Uterus (tissue), 2 donors: ENCODE results near the gene CEP72.

ENCODE experiments used
- POLR2A ChIP-seq, 2 donors: fragments of 450-650 bp; IDR thresholded peaks; one replicate each; pipeline ENCODE4 v1.6.1; 2016; ENCODE audit warnings: antibody characterized with exemption in 2 of 2, mild to moderate bottlenecking in 1 of 2, moderate library complexity in 1 of 2
- TF ChIP-seq, protein P1 (sequence below), 4 experiments: fragments of 200-600 bp in 2 of 4; fragments of 450-650 bp in 2 of 4; sonication (generic) in 2 of 4; IDR thresholded peaks; one replicate each; pipeline ENCODE4 v1.5.1; 2016 to 2019; ENCODE audit warnings: antibody characterized with exemption in 4 of 4, mild to moderate bottlenecking in 2 of 4, moderate library complexity in 1 of 4

DNA sequence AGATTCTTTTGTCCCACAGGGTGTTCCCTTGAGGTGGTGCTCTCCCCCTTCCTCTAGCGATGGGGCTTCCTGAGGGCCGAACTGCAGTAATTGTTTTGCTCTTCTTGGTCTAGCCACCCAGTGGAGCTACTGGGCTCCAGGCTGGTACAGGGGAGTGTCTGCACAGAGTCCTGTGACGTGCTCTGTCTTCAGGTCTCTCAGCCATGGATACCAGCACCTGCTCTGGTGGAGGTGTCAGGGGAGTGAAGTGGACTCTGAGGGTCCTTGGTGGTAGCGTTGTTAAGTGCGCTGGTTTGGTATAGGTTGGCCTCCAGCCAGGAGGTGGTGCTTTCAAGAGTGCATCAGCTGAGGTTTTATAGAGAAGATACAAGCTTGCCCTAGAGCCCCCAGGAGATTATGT lies 20.4 kb upstream of the CEP72 start:
- TF ChIP-seq POLR2A (IDR thresholded peaks at IDR 0.05), result no peak
- TF ChIP-seq, protein P1, sequence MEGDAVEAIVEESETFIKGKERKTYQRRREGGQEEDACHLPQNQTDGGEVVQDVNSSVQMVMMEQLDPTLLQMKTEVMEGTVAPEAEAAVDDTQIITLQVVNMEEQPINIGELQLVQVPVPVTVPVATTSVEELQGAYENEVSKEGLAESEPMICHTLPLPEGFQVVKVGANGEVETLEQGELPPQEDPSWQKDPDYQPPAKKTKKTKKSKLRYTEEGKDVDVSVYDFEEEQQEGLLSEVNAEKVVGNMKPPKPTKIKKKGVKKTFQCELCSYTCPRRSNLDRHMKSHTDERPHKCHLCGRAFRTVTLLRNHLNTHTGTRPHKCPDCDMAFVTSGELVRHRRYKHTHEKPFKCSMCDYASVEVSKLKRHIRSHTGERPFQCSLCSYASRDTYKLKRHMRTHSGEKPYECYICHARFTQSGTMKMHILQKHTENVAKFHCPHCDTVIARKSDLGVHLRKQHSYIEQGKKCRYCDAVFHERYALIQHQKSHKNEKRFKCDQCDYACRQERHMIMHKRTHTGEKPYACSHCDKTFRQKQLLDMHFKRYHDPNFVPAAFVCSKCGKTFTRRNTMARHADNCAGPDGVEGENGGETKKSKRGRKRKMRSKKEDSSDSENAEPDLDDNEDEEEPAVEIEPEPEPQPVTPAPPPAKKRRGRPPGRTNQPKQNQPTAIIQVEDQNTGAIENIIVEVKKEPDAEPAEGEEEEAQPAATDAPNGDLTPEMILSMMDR (IDR thresholded peaks at IDR 0.05), result no peak
